RKO (cell line): ENCODE results near the gene SMC2.

ENCODE experiments used
- DNase-seq: peaks from one replicate; pipeline ENCODE4 v3.0.0-alpha.2; 2016; ENCODE audit warnings: low spot score

Gene SMC2

DNA sequence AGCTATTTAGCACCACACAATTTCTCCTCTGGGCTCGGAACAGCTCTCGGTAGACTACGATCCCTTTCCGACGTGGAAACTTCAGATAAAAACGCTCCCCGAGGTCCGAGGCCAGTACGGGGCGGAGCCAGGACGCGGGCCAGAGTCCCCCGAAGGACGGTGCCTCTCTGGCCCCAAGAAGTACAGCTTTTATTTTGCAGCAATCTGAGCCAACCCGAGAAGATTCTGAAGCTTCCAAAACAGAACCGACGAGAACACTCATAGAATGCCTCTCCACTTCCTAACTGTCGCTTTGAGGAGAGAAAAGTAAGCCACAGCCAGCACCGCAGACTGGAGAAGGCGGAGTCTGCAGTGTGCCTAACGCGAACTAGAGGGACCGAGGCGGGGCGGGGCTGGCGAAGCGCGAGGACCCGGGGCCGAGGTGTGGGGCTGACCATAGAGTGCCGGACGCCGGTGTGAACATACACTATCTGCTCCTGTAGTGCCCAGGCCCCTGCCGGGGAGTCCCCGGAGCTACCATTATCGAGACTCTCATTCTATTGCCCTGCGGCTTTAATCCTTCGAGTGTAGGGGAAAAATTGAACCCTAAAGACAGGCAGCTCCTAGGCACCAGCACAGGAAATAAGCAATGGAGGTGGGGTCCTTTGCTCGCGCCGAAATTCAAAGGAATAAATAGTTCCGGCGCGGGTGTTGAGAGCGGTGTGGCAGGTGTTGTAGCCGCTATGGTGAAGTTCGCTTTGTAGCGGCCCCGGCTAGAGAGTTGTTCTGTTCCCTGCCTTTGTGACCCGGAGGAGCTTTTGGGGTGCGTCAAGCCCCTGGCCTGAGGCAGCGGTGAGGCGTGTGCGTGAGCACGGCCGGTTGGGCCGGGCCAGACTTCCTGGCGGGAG, at the start of gene SMC2:
Gene SMC2 (plus strand): TSS at position 663 of the 887 bp plus-strand sequence. CDS start 1,076 bp downstream, outside the sequence.
- DNase-seq = peak; percentile 93

DNA sequence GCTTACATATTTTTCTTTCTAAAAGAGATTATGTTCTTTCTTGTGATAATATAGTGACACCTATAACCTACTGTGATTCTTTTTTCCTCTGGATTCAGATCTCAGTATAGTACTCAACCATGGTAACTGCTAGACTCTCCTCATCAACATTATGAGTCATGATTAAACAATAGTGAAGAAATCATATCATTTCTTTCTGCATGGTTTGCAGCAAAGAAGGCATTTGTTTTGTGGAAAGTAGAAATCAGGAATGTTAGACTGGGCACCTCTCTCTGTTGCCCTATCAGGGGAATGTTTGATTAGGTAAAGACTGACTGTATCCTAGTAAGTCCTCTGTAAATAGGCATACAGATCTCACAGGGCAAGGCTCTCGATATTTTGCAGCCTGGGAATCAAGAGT, 25.6 kb upstream of the SMC2 start:
- DNase-seq = no peak

DNA sequence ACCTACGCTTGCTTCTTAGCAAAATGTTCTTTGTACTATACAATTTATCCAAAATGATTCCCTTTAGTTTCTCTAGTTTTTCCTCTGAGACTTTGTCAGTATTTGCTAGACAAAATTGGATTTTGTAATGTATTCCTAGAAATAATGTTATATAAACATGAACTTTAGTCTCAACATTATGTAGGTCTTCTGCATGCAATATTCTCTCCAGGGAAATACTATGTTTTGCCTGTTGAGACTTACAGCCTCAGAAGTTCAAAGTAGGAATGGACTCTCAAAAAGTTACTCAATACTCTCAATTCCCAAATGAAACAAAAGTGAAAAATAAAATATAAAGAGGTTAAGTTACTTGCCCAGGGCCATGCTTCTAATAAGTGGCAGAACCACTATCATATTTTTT, 24.8 kb upstream of the SMC2 start:
- no peak for DNase-seq

DNA sequence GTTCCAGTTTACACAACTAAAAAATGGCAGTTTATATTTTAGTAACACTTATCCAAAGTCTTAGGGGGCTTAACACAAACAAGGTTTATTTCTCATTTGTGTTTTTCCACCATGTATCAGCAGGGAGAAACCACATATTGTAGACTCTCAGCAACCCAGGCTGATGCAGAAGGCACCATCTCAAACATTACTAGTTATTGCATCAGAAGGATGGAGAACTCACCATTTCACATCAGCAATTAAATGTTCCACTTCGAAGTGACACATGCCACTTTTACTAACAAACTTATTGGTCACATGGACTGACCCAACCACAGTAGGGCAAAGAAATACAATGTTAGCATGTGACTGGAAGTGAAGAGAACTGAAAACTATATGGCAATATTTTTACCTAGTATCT, 22.5 kb upstream of the SMC2 start:
- DNase-seq = peak; percentile 45

DNA sequence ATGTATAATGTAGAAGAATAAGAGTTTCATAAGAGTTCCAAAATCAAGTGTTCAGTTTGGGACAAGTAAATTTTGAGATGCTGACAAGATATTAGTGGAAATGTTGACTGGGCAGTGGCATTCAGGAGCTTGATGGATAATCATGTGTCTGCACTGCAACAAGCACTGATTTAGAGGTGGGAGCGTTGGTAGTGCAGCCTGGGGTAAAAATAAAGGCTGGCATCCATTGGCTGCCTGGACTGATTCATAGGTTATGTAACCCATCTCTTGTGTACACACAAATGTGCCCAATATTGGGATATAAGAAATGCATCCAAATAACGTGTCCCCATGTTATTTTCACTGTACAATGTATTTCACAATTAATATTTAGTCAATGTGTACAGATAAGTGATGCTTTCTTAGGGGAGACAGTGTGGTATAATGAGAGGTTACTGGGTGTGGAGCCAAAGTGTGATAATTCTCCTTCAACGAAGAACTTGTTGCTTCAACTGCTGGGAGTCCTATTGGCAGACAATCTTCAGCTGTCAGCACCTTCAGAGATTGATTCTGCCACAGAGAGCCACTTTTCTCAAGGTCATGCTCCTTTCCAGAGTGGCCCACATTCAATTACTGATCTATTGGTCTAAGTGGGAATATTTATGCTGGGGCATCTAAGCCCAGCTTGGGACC, 20.9 kb upstream of the SMC2 start:
- no peak for DNase-seq

DNA sequence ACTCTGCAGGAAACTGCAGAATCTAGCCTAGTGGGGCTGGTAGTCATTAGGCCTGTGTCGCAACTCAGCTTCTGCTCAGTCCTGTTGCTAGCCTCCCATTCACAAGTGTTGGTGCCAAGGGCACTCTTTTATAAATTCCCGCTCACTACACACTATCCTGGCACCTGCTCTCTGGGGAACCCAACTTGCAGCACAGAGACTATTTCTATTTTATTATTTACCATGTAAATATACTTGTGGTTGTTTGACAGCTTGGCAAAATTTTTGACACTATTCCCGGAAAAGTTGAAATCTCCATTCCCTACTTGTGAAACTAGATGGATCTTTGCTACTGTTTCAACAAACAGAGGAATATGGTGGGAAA, 20.4 kb upstream of the SMC2 start:
- no peak for DNase-seq

DNA sequence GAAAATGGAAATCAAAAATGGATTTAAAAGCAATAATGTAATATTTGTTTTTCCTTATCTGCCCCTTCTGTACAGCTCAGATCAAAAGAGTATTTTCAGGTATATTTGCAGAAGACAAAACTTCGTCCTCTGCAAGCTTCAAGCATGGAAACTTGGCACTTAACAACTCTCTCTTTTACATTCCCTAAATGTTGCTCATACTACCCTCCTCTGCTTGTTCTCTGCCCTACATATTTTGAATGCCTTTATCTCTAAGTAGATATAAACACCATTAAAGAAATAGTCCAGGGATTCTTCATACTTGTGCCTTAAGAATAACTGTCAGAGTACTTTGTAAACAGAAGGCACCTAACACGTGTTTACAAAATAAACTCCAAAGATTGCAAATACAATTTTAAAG, 19.2 kb upstream of the SMC2 start:
- DNase-seq = no peak

DNA sequence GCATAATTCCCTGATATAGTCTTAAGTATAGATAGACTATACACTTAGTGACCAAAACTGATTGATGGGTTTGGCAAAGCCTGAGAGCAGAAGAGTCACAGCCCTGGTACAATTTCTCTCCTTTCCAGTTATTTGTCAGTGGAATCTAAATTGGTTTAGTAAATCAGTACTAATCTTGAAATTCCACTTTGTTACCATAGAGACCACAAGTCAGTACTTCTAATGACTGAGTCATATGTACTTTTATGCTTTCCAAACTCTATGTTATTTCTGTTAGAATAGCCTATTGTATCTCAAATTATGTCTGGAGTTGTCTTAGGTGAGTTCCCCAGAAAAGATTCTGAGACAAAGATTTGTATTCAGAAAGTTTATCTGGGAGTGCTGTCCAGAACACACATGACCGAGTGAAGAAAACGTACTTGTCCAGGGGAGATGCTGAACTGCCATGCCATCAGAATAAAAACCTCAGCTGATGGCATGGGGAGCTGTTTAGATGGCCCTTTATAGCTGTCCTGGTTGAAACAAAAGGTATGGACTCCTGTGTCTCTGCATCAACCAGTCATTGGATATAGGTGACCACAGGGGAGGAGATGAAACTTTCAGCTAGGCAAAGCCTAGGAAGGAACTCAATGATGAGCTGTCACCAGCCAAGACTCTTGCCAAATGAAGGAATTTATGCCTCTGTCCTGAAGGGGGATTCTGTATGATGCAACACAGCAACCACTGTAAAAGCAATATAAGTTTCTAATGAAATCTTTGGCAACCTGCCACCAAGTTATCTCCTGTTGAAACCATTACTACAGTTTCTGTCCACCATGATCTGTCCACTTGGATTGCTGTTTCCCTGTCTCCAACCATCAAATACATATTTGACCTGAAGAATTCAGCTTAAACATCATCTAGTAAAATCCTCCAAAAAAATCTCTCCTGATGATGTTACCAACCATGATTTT, 18.0 kb upstream of the SMC2 start:
- no peak for DNase-seq

DNA sequence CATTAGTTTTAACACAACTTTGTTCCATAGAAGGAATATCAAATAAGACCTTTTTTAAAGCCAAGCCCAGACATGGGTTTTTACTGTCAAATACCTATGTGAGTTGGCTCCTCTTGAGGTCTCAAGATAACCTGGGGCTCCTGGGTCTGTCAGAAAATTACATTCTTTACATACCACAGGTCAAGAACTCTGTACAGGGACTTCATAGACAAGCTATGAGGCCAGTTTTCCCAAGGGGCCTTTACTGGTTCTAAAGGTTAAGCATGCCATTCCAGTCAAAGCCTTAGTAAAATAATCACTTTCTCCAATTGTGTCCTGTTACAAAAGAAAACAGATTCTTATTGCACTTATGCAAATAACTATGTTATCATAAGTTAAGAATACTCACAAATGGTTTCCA, 15.5 kb upstream of the SMC2 start:
- DNase-seq = no peak

DNA sequence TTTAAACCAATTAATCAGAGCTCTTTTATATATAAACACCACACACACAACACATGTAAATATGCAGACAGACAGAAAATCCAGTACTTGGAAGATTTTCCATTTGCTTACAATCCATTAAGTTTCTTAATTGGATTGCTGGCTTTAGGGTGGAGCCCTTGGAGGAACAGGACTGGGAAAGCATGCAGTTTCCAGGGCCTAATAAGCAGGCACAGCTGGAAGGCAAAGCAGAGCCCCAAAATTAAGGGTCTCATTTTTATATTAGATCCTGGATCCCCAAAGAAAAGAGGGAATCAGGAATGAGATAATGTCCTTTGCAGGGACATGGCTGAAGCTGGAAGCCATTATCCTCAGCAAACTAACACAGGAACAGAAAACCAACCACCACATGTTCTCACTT, 13.1 kb upstream of the SMC2 start:
- no peak for DNase-seq

DNA sequence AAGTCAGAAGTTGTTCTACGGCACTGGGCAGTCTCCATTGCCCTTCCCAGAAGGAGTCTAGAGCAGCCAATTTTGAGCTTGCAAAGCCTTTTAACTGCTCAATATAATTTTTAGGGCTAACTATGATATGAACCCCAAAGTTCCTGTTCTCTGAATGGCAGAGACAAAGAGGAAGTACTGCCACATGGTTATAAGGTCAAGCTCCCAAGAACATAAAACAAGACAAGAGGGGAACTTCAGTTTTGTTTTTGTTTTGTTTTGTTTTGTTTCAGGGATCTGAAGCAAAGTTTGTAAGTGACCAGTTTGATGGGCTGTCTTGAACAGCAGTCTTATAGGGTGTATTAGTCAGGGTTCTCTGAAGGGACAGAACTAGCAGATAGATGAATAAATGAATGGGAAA, 11.9 kb upstream of the SMC2 start:
- DNase-seq = no peak

DNA sequence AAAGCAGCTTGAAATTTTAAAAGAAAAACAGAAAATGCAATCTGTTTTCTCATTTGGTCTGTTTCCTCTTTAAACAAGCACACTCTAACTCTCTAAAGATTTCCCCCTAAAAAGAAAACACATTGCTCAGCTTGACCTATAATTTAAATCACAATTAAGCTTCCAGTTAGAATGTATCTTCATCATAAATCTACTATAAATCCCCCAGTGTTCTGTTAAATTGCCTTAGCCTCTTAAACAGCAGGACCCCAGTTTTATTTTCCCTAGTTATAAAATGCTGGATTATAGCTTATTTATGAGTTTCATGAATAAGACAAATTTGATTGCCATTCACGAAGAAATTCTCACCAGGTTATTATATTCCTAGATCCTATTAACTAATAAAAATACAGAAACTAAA, 8.6 kb upstream of the SMC2 start:
- no peak for DNase-seq

DNA sequence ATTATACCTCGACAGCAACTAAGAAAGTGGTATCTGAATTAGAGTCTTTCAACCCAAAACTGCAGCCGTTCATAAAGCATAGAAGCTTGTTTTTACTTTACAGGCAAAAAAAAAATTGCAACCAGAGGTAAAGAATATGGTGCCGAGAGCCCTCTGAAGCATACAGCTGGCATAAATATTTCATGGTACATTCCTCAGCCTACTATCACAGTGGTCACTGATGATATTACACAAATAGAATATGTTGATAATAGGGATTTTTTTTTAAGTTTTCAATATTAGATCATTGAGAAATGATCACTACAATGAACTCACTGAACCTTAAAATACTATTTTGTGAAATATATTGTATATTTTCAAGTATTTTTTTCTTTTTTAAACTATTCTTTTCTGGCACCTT, 6.2 kb upstream of the SMC2 start:
- no peak for DNase-seq

DNA sequence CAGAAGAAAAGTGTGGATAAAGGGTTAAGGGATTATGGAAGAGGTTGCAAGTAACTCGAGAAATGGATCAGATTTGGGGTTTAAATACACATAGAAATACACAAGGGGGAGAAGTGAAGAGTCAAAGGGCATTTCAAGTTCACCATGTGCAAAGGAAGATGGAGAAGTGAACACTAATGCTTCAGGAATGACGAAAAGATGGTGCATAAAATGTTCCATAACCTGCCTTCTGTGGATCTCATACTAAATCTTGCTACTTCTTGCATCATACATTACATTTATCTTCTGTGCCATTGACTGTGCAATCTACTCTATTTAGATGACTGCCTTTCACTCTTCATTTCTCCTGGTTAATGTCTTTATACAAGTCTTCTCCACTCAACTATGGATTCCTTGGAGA, 5.7 kb upstream of the SMC2 start:
- DNase-seq = peak; percentile 54

DNA sequence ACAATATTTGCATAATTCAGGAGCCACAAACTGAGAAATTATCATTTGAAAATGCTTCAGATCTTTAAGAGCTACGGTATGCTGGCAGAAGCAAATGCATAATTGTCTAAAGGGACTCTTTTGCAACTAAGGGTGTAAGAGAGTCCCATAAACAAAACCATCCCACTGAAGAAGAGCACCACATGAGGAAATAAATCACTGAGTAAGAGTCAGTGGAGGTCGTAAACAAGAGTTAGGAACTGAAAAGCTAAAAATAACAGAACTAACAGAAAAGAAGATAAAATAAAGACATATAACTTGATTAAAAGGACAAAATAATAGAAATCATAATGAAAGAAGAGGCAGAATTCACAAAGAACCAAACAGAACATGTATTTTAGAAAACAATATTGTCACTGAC, 3.5 kb upstream of the SMC2 start:
- DNase-seq = no peak

DNA sequence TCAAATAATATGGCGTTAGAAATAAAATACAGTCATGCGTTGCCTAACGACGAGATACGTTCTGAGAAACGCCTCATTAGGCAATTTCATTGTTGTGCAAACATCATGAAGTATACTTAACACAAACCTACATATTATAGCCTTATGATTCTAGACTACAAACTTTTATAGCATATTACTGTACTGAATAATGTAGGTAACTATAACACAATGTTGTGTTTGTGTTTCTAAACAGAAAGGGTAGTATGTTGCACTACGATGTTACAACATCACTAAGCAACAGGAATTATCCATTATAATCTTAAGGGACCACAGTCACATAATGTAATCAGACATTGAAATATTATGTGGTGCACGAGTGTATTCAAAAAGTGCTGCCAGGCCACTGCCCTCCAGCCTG, 3.0 kb upstream of the SMC2 start:
- no peak for DNase-seq

DNA sequence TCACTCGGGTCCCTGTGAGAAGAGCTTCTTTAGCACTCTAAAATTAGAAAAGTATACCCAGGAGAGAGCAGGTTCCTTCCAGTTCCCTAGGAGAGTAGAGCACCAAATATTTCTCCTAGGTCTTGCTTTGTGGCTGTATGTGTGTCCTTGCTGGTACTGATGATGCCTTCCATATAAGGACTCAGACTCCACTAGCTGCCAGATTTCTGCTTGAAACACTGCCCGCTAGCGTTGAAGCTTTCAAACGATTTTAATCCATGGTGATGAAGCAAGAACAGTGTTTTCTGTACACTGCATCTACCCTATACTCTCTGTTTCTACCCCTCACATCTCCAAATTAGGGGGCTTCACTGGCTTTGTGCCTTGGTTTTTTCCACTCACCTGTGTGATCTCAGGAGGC, 2.4 kb upstream of the SMC2 start:
- no peak for DNase-seq

DNA sequence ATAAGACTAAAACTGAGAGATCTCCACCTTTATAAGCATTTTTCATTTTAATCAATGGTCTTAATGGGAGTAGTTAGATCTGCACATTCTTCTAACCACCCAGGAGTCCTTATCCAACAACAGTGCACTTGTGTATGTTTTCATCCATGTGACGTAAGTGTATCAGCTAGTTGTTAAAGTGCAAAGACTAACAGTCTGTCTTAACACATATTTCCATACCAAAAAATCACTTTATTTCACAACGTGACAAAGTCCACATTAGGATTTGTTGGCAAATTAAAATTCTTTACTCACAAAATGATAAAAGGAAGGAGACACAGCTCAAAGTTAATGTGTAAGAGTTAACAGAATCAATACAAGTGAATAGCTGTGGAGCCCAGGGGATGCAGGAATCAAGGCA, 1.9 kb upstream of the SMC2 start:
- DNase-seq = no peak

DNA sequence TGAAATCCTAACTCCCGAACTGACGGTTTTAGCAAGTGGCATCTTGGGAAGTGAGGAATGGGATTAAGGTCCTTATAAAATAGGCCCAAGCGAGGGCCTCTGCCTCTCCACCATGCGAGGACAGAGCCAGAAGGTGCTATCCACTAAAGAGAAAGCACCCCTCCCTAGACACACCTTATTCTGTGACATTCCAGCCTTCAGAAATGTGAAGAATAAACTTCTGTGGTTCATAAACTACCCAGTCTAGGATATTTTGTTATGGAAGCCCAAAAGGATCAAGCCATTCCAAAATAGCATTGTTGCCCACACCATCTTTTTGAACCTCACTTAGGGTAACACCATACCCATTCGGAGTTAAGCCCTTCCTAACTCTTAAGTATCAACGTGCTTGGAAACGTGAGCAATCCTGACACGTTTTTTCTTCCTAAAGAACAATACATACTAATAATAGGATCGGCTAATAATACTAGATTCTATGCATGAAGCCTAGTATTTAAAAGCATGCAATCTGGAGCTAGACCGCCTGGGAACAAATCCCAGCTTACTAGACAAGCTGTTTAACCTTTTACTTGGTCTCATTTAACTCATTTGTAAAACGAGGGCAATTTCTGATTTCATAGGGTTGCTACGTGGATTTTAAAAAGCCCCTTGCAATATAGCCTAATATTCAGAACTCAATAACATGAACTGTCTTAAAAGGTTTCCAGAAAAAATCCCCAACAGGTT, 1.1 kb upstream of the SMC2 start:
- DNase-seq = peak; percentile 46

DNA sequence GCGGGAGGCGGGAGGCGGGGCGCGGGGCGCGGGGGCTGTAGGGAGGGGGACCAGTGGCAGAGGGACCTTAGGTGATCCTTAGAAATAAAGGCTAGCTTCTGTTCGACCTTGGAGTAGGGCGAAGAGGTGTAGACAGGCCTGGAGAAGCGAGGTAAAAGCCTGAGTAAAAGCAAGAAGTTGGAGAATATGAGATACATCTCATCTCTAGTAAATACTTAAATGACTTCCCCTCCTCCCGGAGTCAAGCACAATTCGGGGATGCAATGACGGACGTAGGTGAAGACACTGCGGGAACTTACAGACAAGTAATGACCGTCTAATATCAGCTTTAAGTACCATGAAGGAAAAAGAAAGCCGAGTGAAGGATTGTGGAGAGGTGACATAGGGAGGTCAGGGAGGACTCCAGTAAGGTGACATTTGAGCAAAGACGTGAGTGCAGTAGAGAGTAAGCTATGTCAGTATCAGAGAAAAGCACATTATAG, 466 bp downstream of the SMC2 start:
- peak; percentile 55 for DNase-seq

DNA sequence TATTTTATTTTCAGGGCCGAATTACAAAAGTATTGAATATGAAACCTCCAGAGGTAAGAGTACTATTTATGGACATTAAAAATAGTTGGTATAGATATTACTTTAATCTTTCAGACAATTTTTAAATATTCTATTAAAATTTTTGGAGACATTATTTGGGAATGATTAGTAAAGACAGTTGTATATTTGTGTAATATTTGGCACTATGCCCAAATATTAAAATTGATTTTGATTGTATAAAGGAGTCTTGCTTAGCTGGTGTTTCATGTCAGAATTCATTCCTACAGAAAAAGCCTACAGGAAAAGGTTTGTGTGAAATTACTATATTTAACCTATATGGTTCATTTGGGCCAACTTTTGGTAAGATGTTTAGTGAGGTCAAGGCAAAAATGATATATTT, 5.5 kb downstream of the SMC2 start:
- DNase-seq = no peak

DNA sequence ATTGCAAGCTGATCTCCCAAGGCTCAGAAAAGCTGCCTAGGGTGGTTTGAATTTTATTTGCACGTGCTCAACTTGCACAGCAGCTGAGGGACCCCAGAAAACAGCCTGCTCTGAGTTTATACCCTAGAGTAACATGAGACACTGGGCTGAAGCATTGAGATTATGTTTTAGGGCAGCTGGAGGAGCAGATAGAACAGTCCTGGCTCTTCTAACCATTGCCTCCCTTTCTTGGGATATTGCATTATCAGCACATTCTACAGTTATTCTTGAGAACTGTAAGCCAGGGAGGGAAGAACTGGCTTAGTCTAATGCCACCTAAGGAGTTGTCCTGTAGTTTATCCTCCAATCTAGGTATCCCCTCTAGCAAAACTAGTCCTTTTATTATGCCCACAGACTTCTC, 10.3 kb downstream of the SMC2 start:
- no peak for DNase-seq
